ENCODE measurements around the gene ADAMTSL2. TPM values are rescaled to one million over a fixed set of nuclear protein-coding genes. Genes with fewer than 3 reads are reported as not detected.

The ADAMTSL2 gene
- total RNA-seq, 1 donor from 2014 or later, result 0.16 TPM

- H3K27ac Mint-ChIP-seq (ENCODE audit: unreplicated experiment), result no peak overlapping the region
- no peak for TF ChIP-seq CTCF (conservative IDR thresholded peaks at IDR 0.05)
- H3K9me3 Mint-ChIP-seq, result peaks cover 8% of the 10 kb centered on the region
Measured at GRCh38 chr9:133496861-133497842, 37.4 kb upstream of the ADAMTSL2 start.

GRCh38 chr9:133499132-133499891 lies 35.2 kb upstream of the ADAMTSL2 start:
- peaks cover 14% of the 10 kb centered on the region for H3K9me3 Mint-ChIP-seq

More at GRCh38 chr9:133496861-133497842, 37.4 kb upstream of the ADAMTSL2 start:
- no peak for DNase-seq (ENCODE audit: low read depth, low spot score)
- H3K4me3 Mint-ChIP-seq, result no peak overlapping the region
- no peaks in the 10 kb centered on the region for H3K36me3 Mint-ChIP-seq (ENCODE audit: low read depth)
- peaks cover 4% of the 10 kb centered on the region for H3K4me1 Mint-ChIP-seq
- peaks cover 2% of the 10 kb centered on the region for H3K27me3 Mint-ChIP-seq (ENCODE audit: low read depth)

GRCh38 chr9:133499892-133500270 lies 34.6 kb upstream of the ADAMTSL2 start:
- Mint-ChIP-seq H3K9me3 (peaks cover 14% of the 10 kb centered on the region), H3K4me3 (no peak overlapping the region), H3K27ac (ENCODE audit: unreplicated experiment) (no peak overlapping the region), H3K4me1 (peaks cover 4% of the 10 kb centered on the region), H3K27me3 (ENCODE audit: low read depth) (peaks cover 4% of the 10 kb centered on the region), H3K36me3 (ENCODE audit: low read depth) (no peaks in the 10 kb centered on the region)
- DNase-seq (ENCODE audit: low read depth, low spot score), result no peak
- no peak for TF ChIP-seq CTCF (conservative IDR thresholded peaks at IDR 0.05)

More at GRCh38 chr9:133499132-133499891, 35.2 kb upstream of the ADAMTSL2 start:
- peaks cover 4% of the 10 kb centered on the region for H3K4me1 Mint-ChIP-seq
- H3K27ac Mint-ChIP-seq (ENCODE audit: unreplicated experiment), result no peak overlapping the region
- no peak for DNase-seq (ENCODE audit: low read depth, low spot score)
- no peaks in the 10 kb centered on the region for H3K36me3 Mint-ChIP-seq (ENCODE audit: low read depth)
- TF ChIP-seq CTCF (conservative IDR thresholded peaks at IDR 0.05), result no peak
- no peak overlapping the region for H3K4me3 Mint-ChIP-seq
- H3K27me3 Mint-ChIP-seq (ENCODE audit: low read depth), result peaks cover 4% of the 10 kb centered on the region

DNA sequence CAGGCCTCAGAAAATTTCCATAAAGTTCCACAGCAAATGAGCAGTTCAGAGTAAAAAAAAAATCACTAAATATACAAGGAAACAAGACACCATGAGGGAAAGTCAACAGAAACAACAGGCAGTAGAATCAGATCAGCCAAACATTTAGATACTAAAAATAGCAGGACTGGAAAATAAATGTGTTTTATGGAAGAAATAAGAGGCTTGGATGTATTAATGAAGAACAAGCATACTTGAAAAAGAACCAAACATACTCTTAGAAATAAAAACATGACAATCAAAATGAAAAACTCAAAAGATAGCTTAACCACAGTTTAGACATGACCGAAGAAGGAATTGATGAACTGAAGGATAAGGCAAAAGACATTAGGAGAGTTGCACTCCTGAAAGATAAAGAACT lies 32.4 kb upstream of the ADAMTSL2 start:
- Mint-ChIP-seq H3K4me1 (peaks cover 4% of the 10 kb centered on the region), H3K36me3 (ENCODE audit: low read depth) (no peaks in the 10 kb centered on the region), H3K4me3 (no peak overlapping the region), H3K27me3 (ENCODE audit: low read depth) (peaks cover 4% of the 10 kb centered on the region), H3K27ac (ENCODE audit: unreplicated experiment) (no peak overlapping the region), H3K9me3 (peaks cover 14% of the 10 kb centered on the region)
- no peak for DNase-seq (ENCODE audit: low read depth, low spot score)
- no peak for TF ChIP-seq CTCF (conservative IDR thresholded peaks at IDR 0.05)

- H3K27me3 Mint-ChIP-seq (ENCODE audit: low read depth), result peaks cover 7% of the 10 kb centered on the region
- DNase-seq (ENCODE audit: low read depth, low spot score), result no peak
- no peak overlapping the region for H3K27ac Mint-ChIP-seq (ENCODE audit: unreplicated experiment)
- no peak for TF ChIP-seq CTCF (conservative IDR thresholded peaks at IDR 0.05)
- peaks cover 14% of the 10 kb centered on the region for H3K9me3 Mint-ChIP-seq
- peaks cover 10% of the 10 kb centered on the region for H3K4me1 Mint-ChIP-seq
- H3K4me3 Mint-ChIP-seq, result no peak overlapping the region
- H3K36me3 Mint-ChIP-seq (ENCODE audit: low read depth), result no peaks in the 10 kb centered on the region
Measured at GRCh38 chr9:133505186-133505830, 29.2 kb upstream of the ADAMTSL2 start.
